Measurements from ENCODE around the gene AGFG2. TPM values are rescaled to one million over a fixed set of nuclear protein-coding genes. Genes with fewer than 3 reads are reported as not detected.
"Not testable (repeated sequence)": the region's sequence is repeated elsewhere in the genome, so short reads cannot be mapped to it uniquely, and the experiment has no call there.

AGFG2 gene
- total RNA-seq, 3 donors from 2014 or later (not counting 1 experiment from before 2014, with no cell fraction given): 21.5 to 32.6 (median 22.2) TPM

GRCh38 chr7:100538348-100538653, 702 bp upstream of the AGFG2 start:
- TF ChIP-seq, protein P1, sequence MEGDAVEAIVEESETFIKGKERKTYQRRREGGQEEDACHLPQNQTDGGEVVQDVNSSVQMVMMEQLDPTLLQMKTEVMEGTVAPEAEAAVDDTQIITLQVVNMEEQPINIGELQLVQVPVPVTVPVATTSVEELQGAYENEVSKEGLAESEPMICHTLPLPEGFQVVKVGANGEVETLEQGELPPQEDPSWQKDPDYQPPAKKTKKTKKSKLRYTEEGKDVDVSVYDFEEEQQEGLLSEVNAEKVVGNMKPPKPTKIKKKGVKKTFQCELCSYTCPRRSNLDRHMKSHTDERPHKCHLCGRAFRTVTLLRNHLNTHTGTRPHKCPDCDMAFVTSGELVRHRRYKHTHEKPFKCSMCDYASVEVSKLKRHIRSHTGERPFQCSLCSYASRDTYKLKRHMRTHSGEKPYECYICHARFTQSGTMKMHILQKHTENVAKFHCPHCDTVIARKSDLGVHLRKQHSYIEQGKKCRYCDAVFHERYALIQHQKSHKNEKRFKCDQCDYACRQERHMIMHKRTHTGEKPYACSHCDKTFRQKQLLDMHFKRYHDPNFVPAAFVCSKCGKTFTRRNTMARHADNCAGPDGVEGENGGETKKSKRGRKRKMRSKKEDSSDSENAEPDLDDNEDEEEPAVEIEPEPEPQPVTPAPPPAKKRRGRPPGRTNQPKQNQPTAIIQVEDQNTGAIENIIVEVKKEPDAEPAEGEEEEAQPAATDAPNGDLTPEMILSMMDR (IDR thresholded peaks at IDR 0.05): no peak
- Histone ChIP-seq H3K4me3 (ENCODE audit: low read length) (peak overlapping the region; percentile 10), H3K27me3 (ENCODE audit: control insufficient read depth, insufficient read depth, low read length) (no peaks in the 10 kb centered on the region), H3K36me3 (ENCODE audit: control insufficient read depth, insufficient read depth, low read length) (no peaks in the 10 kb centered on the region), H3K27ac (ENCODE audit: low read length) (peak overlapping the region; percentile 20), H3K9me3 (ENCODE audit: control insufficient read depth, insufficient read depth, low read length) (no peaks in the 10 kb centered on the region), H3K4me1 (ENCODE audit: control insufficient read depth, insufficient read depth, low read length) (peaks cover 35% of the 10 kb centered on the region)
- WGBS (ENCODE audit: insufficient coverage): 12% methylated on average over 8 of the region's 8 CpGs
- ATAC-seq (no peak), DNase-seq (no peak)
- intact Hi-C loops (cut with micrococcal nuclease): no loop called here
- Mint-ChIP-seq H3K36me3 (no peaks in the 10 kb centered on the region), H3K4me1 (peaks cover 41 to 47% of the 10 kb centered on the region in 2 donors), H3K27ac (peak overlapping the region; percentile 79 to 90), H3K4me3 (peak overlapping the region; percentile 99), H3K27me3 (ENCODE audit: low read depth in 2 of 2) (no peaks in the 10 kb centered on the region), H3K9me3 (no peaks in the 10 kb centered on the region)

DNA sequence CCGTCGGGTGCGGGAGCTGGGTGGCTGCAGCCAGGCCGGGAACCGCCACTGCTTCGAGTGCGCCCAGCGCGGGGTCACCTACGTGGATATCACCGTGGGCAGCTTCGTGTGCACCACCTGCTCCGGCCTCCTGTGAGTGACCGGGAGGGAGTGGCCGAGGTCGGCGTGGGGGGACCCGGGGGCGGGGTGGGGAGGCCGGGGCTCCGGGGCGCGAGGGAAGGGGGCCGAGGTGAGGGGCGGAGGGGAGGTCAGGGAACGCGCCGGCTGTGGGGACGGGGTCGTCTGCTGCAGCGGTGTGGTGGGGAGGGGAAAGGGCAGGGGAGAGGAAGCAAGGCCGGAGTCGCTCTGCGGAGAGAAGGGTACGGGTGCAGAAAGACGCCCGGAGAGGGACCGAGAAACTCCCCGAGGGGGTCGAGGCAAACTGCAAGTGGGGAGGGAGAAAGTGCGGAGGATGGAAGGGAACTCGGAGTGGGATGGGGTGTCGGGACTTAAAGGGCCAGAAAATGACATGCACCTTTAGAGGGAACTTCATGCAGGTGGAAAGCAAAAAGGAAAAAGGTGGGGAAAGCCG, 518 bp downstream of the AGFG2 start:
- Mint-ChIP-seq H3K27ac (peak overlapping the region; percentile 79 to 90), H3K27me3 (ENCODE audit: low read depth in 2 of 2) (no peaks in the 10 kb centered on the region), H3K4me1 (peaks cover 53 to 59% of the 10 kb centered on the region in 2 donors), H3K9me3 (no peaks in the 10 kb centered on the region), H3K36me3 (no peaks in the 10 kb centered on the region), H3K4me3 (peak overlapping the region; percentile 99)
- H3K9me3 ChIP-seq (ENCODE audit: control insufficient read depth, insufficient read depth, low read length): no peaks in the 10 kb centered on the region
- H3K4me1 ChIP-seq (ENCODE audit: control insufficient read depth, insufficient read depth, low read length): peaks cover 44% of the 10 kb centered on the region
- peak overlapping the region; percentile 55 for H3K4me3 ChIP-seq (ENCODE audit: low read length)
- no peak overlapping the region for H3K27ac ChIP-seq (ENCODE audit: low read length)
- H3K36me3 ChIP-seq (ENCODE audit: control insufficient read depth, insufficient read depth, low read length): no peaks in the 10 kb centered on the region
- intact Hi-C loops (cut with micrococcal nuclease): no loop called here
- no peaks in the 10 kb centered on the region for H3K27me3 ChIP-seq (ENCODE audit: control insufficient read depth, insufficient read depth, low read length)
- TF ChIP-seq, protein P1 (IDR thresholded peaks at IDR 0.05): no peak
- under 1% methylated on average over 44 of the region's 44 CpGs for WGBS (ENCODE audit: insufficient coverage)
- DNase-seq (peak in 1 of 2 donors; percentile 35), ATAC-seq (no peak)

GRCh38 chr7:100540073-100540723, 1.2 kb downstream of the AGFG2 start:
- Histone ChIP-seq H3K4me3 (ENCODE audit: low read length) (peak overlapping the region; percentile 55), H3K36me3 (ENCODE audit: control insufficient read depth, insufficient read depth, low read length) (no peaks in the 10 kb centered on the region), H3K27me3 (ENCODE audit: control insufficient read depth, insufficient read depth, low read length) (no peaks in the 10 kb centered on the region), H3K9me3 (ENCODE audit: control insufficient read depth, insufficient read depth, low read length) (no peaks in the 10 kb centered on the region), H3K4me1 (ENCODE audit: control insufficient read depth, insufficient read depth, low read length) (peaks cover 47% of the 10 kb centered on the region), H3K27ac (ENCODE audit: low read length) (no peak overlapping the region)
- ATAC-seq (no peak), DNase-seq (no peak)
- no peaks in the 10 kb centered on the region for H3K27me3 Mint-ChIP-seq (ENCODE audit: low read depth in 2 of 2)
- peak overlapping the region in 1 of 2 donors; percentile 90 for H3K27ac Mint-ChIP-seq
- H3K4me3 Mint-ChIP-seq: peak overlapping the region; percentile 90
- H3K9me3 Mint-ChIP-seq: no peaks in the 10 kb centered on the region
- H3K36me3 Mint-ChIP-seq: no peaks in the 10 kb centered on the region
- WGBS (ENCODE audit: insufficient coverage): 66% methylated on average over 6 of the region's 6 CpGs
- H3K4me1 Mint-ChIP-seq: peaks cover 59 to 66% of the 10 kb centered on the region in 2 donors
- TF ChIP-seq, protein P1 (IDR thresholded peaks at IDR 0.05): no peak
- intact Hi-C loops (cut with micrococcal nuclease): no loop called here

GRCh38 chr7:100541309-100541708, 2.3 kb downstream of the AGFG2 start:
- Mint-ChIP-seq H3K4me3 (peak overlapping the region; percentile 43), H3K4me1 (peaks cover 71 to 77% of the 10 kb centered on the region in 2 donors)
- H3K36me3 ChIP-seq (ENCODE audit: control insufficient read depth, insufficient read depth, low read length); H3K4me3 ChIP-seq (ENCODE audit: low read length); H3K27ac ChIP-seq (ENCODE audit: low read length); H3K27me3 Mint-ChIP-seq (ENCODE audit: low read depth in 2 of 2); H3K27me3 ChIP-seq (ENCODE audit: control insufficient read depth, insufficient read depth, low read length); H3K27ac Mint-ChIP-seq; H3K9me3 Mint-ChIP-seq; intact Hi-C loops (cut with micrococcal nuclease); H3K36me3 Mint-ChIP-seq; ATAC-seq; H3K9me3 ChIP-seq (ENCODE audit: control insufficient read depth, insufficient read depth, low read length); DNase-seq: not testable (repeated sequence)
- 86% methylated on average over 7 of the region's 7 CpGs for WGBS (ENCODE audit: insufficient coverage)
- H3K4me1 ChIP-seq (ENCODE audit: control insufficient read depth, insufficient read depth, low read length): peaks cover 58% of the 10 kb centered on the region
